BE2C (cell line): ENCODE measurements around the gene BRICD5.

Source experiments
- DNase-seq: peaks from one replicate; pipeline ENCODE4 v3.0.0-alpha.2; 2020
- H3K27me3 ChIP-seq: fragments of 250-450 bp; sonication (Bioruptor Pico); 2 replicates; pipeline ENCODE4 v1.5.1; 2020; ENCODE audit warnings: mild to moderate bottlenecking
- H3K36me3 ChIP-seq: fragments of 250-450 bp; sonication (Bioruptor Pico); 2 replicates; pipeline ENCODE4 v1.5.1; 2020; ENCODE audit warnings: mild to moderate bottlenecking
- H3K4me1 ChIP-seq: fragments of 250-450 bp; sonication (Bioruptor Pico); 2 replicates; pipeline ENCODE4 v1.5.1; 2020
- H3K4me3 ChIP-seq: 2 replicates; pipeline ENCODE4 v1.5.1; 2011; ENCODE audit warnings: low read depth, low read length
- H3K9me3 ChIP-seq: fragments of 250-450 bp; sonication (Bioruptor Pico); 2 replicates; pipeline ENCODE4 v1.5.1; 2020
- CTCF ChIP-seq: IDR thresholded peaks from 2 replicates; pipeline ENCODE4 v1.5.1; 2012; ENCODE audit warnings: mild to moderate bottlenecking, low read depth, low read length

Gene BRICD5

GRCh38 chr16:2189252-2189893, 21.3 kb downstream of the BRICD5 start:
- H3K36me3 ChIP-seq = no peaks in the 10 kb centered on the region; the same call in 1 of the 2 replicates
- peaks cover 6% of the 10 kb centered on the region; the same call in 1 of the 2 replicates for H3K4me1 ChIP-seq
- no peaks in the 10 kb centered on the region for H3K27me3 ChIP-seq
- H3K9me3 ChIP-seq = no peaks in the 10 kb centered on the region
- no peak overlapping the region for H3K4me3 ChIP-seq
- no peak for TF ChIP-seq CTCF
- DNase-seq = no peak

GRCh38 chr16:2188395-2188794, 22.3 kb downstream of the BRICD5 start:
- TF ChIP-seq CTCF = no peak
- no peak overlapping the region for H3K4me3 ChIP-seq
- no peaks in the 10 kb centered on the region for H3K4me1 ChIP-seq
- DNase-seq = no peak
- no peaks in the 10 kb centered on the region; the same call in none of the 2 replicates for H3K36me3 ChIP-seq
- H3K9me3 ChIP-seq = no peaks in the 10 kb centered on the region
- no peaks in the 10 kb centered on the region for H3K27me3 ChIP-seq

- Histone ChIP-seq H3K4me1 (no peaks in the 10 kb centered on the region), H3K4me3 (no peak overlapping the region), H3K27me3 (no peaks in the 10 kb centered on the region)
Measured at GRCh38 chr16:2187212-2187611, 23.5 kb downstream of the BRICD5 start.

GRCh38 chr16:2186505-2186904, 24.2 kb downstream of the BRICD5 start:
- no peak for TF ChIP-seq CTCF
- H3K27me3 ChIP-seq = no peaks in the 10 kb centered on the region
- H3K4me1 ChIP-seq = no peaks in the 10 kb centered on the region
- no peaks in the 10 kb centered on the region for H3K9me3 ChIP-seq
- no peak overlapping the region for H3K4me3 ChIP-seq
- H3K36me3 ChIP-seq = peaks cover 5% of the 10 kb centered on the region
- no peak for DNase-seq

More at GRCh38 chr16:2187212-2187611, 23.5 kb downstream of the BRICD5 start:
- Histone ChIP-seq H3K9me3 (no peaks in the 10 kb centered on the region), H3K36me3 (peaks cover 2% of the 10 kb centered on the region)
- no peak for DNase-seq
- TF ChIP-seq CTCF = no peak

- peaks cover 5% of the 10 kb centered on the region for H3K36me3 ChIP-seq
- H3K27me3 ChIP-seq = no peaks in the 10 kb centered on the region
- H3K9me3 ChIP-seq = no peaks in the 10 kb centered on the region
- H3K4me3 ChIP-seq = no peak overlapping the region
- DNase-seq = no peak
- no peaks in the 10 kb centered on the region for H3K4me1 ChIP-seq
- no peak for TF ChIP-seq CTCF
Measured at GRCh38 chr16:2186064-2186463, 24.6 kb downstream of the BRICD5 start.

- no peaks in the 10 kb centered on the region for H3K9me3 ChIP-seq
- no peak overlapping the region for H3K4me3 ChIP-seq
- no peak for DNase-seq
- H3K27me3 ChIP-seq = no peaks in the 10 kb centered on the region
- TF ChIP-seq CTCF = no peak
- H3K4me1 ChIP-seq = no peaks in the 10 kb centered on the region
- peaks cover 5% of the 10 kb centered on the region for H3K36me3 ChIP-seq
Measured at GRCh38 chr16:2184962-2185361, 25.7 kb downstream of the BRICD5 start.
